Measurements from ENCODE around the gene SAP30.

SAP30 gene

GRCh38 chr4:173367285-173367684 lies 3.5 kb upstream of the SAP30 start:
- DNase-seq (ENCODE audit: low spot score) = no peak

- DNase-seq (ENCODE audit: low spot score) = no peak
Measured at GRCh38 chr4:173367946-173368345, 2.8 kb upstream of the SAP30 start.

DNA sequence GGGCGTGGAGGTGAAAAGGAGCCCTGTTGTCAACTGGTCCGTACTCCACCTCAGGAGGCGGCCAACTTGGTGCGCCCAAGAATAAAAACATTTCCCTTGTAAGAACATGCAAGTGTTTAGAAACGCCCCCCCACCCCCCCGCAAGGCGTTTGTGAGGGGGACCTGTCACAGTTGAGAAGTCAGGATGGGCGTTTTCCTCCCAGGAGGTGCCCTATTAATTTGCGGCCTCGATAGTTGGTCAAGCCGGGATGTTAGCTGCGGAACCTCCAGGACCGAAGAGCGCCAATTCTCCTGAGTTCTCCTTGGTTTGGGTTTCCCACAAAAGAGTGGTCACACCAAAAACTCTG lies 651 bp upstream of the SAP30 start:
- DNase-seq (ENCODE audit: low spot score) = no peak

- DNase-seq (ENCODE audit: low spot score) = peak; percentile 82
Measured at GRCh38 chr4:173371292-173372192, 788 bp downstream of the SAP30 start.

DNA sequence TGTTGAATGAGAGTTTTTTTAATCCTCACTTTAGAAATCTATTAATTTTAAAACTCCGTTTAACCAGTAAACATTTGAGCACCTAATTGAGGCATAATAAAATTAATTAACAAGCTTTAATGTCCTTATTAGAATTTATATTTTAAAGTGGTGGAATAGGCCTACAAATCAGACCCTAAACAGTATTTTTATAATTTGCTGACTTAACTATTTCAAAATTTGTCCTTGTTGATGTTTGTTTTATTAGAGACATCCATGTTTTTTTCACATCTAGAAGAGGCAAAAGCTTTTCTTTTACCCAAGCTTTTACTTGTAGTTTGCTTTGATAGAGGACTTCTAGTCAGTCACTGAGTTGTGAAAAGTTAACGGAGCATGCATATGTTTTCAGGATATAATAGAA lies 3.8 kb downstream of the SAP30 start:
- DNase-seq (ENCODE audit: low spot score) = no peak

- DNase-seq (ENCODE audit: low spot score) = no peak
Measured at GRCh38 chr4:173379929-173380328, 9.2 kb downstream of the SAP30 start.

DNA sequence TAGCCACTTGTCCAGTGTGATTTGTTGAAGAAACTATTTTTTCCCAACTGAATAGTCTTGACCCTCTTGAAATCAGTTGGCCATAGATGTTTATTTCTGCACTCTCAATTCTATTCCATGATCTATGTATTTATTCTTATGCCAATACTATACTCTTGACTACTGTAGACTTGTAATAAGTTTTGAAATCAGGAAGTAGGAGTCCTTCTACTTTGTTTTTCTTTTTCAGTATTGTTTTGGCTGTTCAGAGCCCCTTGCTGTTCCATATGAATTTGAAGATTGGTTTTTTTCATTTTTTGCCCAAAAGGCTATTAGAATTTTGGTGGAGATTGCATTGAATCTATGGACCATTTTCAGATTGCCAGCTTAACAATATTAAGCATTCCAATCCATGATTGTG lies 10.2 kb downstream of the SAP30 start:
- no peak for DNase-seq (ENCODE audit: low spot score)

- DNase-seq (ENCODE audit: low spot score) = no peak
Measured at GRCh38 chr4:173381610-173382009, 10.9 kb downstream of the SAP30 start.

DNA sequence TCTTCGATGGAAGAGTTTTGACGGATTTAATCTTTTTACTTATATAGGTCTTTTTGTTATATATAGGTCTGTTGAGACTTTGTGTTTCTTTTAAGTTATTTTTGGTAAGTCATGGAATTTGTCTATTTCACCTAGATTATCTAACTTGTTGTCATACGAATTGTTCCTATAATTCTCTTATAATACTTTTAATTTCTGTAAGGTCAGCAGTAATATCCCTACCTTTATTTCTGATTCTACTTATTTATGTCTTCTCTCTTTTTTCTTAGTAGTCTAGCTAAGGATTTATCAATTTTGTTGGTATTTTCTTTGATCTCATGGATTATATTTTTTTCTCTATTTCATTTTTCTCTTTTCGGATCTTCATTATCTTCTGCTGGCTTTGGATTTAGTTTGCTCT lies 11.6 kb downstream of the SAP30 start:
- no peak for DNase-seq (ENCODE audit: low spot score)

DNA sequence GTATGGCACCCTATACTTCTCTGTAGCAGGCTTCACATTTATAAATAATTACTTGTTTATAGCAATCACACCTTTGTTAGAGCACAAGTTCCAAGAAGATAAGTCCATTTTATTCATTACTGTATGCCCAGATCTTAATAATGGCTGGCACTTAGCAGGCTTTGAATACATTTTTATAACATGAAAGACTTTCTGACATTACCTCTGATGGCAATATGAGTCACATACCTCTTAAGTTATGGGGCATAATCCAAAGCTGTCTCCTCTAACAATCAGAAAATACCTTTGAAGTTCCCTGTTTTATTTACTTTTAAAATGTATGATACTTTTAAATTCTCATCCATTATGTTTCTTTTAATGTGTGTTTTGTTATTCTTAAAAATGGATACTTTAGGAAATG lies 16.0 kb downstream of the SAP30 start:
- DNase-seq (ENCODE audit: low spot score) = no peak

GRCh38 chr4:173391701-173392100 lies 20.9 kb downstream of the SAP30 start:
- no peak for DNase-seq (ENCODE audit: low spot score)

DNA sequence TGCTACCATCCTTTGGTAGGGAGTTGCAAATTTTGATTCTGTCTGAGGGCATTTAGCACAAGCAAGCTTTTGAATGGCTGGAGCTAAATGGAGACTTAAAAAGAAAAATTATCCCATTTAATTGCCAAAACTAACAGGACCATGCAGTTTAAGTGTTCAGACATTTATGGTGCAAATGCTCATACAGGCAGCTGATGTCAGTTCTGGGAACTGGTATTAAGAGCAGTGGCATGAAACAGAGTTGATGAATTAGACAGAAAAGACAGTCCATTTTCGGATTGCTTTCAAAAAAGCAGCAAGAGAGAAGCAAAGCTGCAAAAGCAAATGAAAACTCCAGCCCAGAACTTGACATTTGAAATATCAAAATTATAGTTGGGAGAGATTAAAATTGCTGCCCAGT lies 26.9 kb downstream of the SAP30 start:
- DNase-seq (ENCODE audit: low spot score) = no peak

DNA sequence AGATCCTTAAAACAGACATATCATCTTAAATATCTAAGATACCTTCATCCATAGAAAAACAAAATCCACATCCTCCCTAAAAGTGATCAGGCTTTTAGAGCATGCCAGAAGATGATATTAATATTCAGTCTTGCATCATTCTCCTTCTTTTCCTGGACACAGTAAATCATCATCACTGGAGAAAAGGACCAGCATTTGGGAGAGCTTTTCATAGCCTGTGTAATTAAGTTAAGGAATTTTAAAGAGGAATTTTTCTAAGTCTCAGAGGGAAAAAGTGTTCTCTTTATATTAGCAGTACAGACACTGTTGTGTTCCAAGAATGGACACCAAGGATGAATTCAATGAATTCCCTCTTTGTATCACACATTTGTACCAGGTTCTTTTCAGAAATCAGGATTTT lies 27.5 kb downstream of the SAP30 start:
- DNase-seq (ENCODE audit: low spot score) = no peak

DNA sequence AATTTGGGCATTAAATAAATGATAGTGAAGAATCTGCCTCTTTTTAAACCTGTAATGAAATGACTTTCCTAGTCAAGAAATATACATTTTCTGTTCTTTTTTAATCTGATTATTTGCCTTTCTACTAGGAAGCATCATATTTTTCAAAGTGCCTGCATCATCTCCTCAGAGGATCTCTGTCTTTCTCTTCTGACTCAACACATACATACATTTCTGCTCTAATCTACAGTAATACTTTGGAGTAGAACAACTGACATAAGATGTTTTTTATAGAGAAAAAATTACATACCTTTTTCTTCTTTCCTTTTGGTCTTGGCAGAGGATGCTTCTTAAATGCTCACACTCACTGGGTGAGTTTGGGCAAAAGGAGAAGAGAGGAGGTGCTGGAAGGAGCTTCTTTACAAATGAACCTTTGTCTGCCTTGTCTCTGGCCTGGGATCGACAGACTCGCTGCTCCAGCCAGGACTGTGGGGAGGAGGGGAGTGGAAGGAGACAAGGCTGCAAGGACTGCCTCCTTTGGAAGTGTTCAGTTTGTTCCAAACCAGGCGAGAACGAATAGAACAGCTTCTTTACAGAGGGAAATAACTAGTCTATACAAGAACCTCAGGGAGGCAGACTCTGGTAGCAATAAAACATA lies 28.1 kb downstream of the SAP30 start, which contains the start of gene SCRG1:
SCRG1 (minus strand) TSS at position 338 of the 637 bp plus-strand sequence. CDS start 7,702 bp downstream, outside the sequence.
- peak; percentile 72 for DNase-seq (ENCODE audit: low spot score)

- no peak for DNase-seq (ENCODE audit: low spot score)
Measured at GRCh38 chr4:173401063-173401462, 30.3 kb downstream of the SAP30 start.

DNA sequence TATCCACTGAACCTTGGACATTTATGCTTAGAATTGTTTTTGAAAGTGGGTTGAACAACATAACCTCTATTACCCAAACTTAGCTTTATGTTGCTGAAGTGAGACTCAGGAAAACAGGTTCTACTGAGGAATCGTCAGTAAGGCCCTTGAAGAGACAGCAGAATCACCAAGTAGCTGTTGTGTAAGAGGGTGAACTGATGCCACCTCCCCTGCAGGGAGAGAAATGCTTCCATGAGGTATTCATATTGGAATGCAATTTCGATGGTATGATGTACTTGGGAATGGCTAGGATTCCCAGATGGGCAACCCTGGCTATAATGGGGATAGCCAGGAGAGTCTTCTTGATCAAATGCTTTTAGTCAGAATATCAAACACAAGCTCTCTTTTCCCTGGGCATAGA lies 32.3 kb downstream of the SAP30 start:
- no peak for DNase-seq (ENCODE audit: low spot score)

DNA sequence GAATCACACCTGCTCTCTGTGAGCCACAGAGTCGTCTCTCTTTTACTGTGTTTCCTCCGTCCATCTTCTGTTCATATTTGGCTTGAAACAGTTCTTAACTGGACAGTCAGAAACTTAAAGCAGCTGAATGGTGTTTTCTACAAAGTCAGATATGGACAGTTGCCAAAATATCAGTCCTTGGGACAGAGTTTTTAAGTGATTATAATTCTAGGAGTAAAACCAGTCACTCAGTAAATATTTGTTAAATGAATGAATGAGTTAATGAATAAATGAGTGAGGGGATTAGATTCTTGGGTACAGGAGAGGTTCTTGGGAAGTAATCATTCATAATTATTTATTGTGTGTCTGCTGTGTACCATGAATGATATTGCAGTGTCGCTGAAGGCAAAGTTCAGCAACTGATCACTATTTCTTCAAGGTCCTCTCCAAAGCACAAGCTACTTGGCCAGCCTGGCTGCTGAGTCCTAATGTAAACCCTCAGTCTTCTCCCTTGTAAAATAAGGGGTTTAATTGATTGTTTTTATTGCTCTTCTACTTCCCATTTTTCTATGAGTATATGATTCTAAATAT lies 33.6 kb downstream of the SAP30 start:
- no peak for DNase-seq (ENCODE audit: low spot score)

GRCh38 chr4:173405840-173406606 lies 35.3 kb downstream of the SAP30 start:
- no peak for DNase-seq (ENCODE audit: low spot score)

DNA sequence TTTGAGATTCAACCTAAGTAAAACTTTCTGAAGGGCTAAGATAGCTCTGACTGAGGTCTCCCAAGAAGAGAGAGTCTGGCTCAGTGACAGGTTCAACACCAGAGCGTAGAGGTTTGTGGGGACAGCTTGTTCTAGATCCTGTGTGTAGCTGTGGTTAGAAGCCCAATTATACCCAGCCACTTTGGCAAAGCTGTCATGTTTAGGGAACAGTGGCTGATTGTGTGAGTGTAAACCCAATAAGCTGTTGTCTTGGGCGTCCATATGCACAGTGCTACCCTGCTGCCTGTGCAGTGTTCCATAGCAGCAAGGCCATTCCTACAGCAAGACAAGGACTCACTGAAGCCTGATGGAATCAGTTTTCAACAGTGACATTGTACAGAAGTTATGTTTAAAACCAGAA lies 39.3 kb downstream of the SAP30 start:
- DNase-seq (ENCODE audit: low spot score) = peak; percentile 79

DNA sequence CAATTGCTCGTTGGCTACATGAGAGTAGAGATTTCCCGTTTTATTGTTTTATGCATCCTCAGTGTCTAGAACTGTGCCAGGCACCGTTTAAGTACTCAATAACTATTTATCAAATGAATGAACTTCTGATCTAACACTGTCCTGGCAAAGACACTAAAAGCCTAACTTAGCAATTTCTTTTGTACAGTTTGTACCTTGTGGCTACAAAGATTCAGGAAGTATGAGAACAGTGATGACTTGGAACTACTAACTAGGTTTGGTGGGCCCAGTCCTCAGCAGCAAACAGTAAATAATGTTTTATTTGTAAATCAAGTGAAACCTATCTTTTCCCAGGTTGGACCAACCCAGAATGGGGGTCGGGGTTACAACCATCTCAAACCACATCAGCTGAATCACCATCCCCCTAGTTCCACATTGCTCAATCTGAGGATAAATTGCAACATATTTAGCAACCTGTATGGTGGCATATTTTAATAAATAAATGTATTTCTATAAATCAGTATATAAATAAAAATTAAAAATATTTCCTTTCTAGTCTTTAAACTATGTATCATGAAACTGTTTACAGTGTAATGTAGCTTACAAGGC lies 40.4 kb downstream of the SAP30 start:
- DNase-seq (ENCODE audit: low spot score) = no peak

GRCh38 chr4:173413036-173413435 lies 42.3 kb downstream of the SAP30 start:
- DNase-seq (ENCODE audit: low spot score) = no peak

- DNase-seq (ENCODE audit: low spot score) = no peak
Measured at GRCh38 chr4:173414456-173414855, 43.7 kb downstream of the SAP30 start.
